SK-MEL-5 (cell line): ENCODE results near the gene LMX1B. TPM values are rescaled to one million over a fixed set of nuclear protein-coding genes. Genes with fewer than 3 reads are reported as not detected.

ENCODE experiments used
- DNase-seq: peaks from one replicate; pipeline ENCODE4 v3.0.0-alpha.2; 2016; ENCODE audit warnings: low read depth, low spot score
- in situ Hi-C: cut with HindIII; loops from 2 replicates; pipeline ENCODE4 v1.10.0; 2016; ENCODE audit warnings: low sequenced_read_pairs, high pct_unique_total_duplicates, low pct_unique_long_range_greater_than_20kb
- total RNA-seq: library from RNA; depleted of rRNA; stranded (reverse); fragments of >200 nt; shearing (Covaris generic); gene quantifications from 2 replicates; pipeline ENCODE4 v1.2.3, GENCODE V29; 2014

Gene LMX1B
- total RNA-seq, 1 experiment from 2014 or later, result 2.7 TPM

GRCh38 chr9:126614455-126615244 is 922 bp downstream of the LMX1B start:
- in situ Hi-C loops, result no loop called here
- no peak for DNase-seq

GRCh38 chr9:126615245-126615790 is 1.6 kb downstream of the LMX1B start:
- no peak for DNase-seq
- in situ Hi-C loops, result no loop called here

- in situ Hi-C loops, result no loop called here
Observed at GRCh38 chr9:126615791-126616447, 2.2 kb downstream of the LMX1B start.

DNA sequence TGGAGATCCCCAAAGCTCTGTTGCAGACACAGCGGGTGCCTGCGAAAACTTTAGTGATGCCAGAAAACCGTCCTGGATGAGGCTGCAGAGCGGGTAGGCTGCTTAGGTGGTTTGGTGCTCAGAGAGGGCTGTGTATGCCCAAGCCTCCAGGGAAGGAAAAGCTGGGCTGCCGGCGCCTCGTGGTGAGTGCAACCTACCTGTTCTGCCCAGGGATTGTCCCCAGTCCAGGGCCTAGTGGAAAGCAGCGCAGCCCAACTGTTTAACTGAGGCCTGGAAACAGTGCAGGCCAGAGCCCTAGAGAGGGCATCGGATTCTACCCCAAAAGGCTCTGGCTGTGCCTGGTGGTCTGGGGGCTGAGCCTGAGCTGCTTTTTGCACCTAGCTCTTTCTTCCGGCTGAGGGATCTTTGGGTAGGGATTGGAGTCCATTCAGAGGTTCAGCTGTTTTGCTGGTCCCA is 2.8 kb downstream of the LMX1B start:
- in situ Hi-C loops, result no loop called here

More at GRCh38 chr9:126615791-126616447, 2.2 kb downstream of the LMX1B start:
- no peak for DNase-seq

DNA sequence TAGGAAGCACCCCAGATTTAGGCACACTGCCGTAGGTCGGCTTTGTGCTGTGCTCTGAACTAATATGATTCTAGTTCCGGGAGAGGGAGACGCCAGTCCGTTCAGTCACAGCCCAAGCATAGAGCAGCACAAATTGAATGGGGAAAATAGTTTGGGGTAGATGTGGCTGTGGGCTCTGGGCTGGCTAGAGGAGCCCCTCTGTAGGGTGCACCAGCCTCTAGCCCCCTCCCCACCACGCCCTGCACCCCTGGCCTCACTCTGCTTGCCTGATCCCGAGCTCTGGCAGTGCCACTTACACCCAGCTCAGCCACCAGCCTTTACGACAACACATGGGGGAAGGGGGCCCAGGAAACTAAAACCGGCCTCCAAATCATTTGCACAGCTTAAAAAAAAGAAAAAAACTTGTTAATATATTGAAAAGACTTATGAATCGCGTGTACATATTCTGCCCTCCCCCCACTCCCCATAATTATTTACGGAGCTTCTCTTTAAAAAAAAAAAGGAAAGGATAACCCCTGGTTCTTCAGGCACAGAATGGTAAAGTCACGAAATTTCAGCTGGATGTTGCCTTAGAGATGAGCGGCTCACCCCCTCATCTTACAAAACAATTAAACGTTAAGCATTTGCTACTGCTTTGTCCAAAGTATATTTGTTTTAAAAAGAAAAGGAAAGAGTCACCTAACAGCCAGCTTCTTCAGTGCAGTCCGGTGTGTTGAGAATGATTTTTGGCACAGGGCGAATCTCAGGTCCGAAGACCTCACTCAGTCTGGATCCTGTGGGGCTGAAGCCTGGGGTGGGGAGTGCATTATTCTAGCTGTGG is 3.5 kb downstream of the LMX1B start:
- in situ Hi-C loops, result no loop called here
- DNase-seq, result no peak

More for the DNA sequence above, 2.8 kb downstream of the LMX1B start:
- no peak for DNase-seq

- DNase-seq, result no peak
- in situ Hi-C loops, result no loop called here
Observed at GRCh38 chr9:126617823-126618165, 4.1 kb downstream of the LMX1B start.

- DNase-seq, result no peak
Observed at GRCh38 chr9:126618190-126618584, 4.5 kb downstream of the LMX1B start.

DNA sequence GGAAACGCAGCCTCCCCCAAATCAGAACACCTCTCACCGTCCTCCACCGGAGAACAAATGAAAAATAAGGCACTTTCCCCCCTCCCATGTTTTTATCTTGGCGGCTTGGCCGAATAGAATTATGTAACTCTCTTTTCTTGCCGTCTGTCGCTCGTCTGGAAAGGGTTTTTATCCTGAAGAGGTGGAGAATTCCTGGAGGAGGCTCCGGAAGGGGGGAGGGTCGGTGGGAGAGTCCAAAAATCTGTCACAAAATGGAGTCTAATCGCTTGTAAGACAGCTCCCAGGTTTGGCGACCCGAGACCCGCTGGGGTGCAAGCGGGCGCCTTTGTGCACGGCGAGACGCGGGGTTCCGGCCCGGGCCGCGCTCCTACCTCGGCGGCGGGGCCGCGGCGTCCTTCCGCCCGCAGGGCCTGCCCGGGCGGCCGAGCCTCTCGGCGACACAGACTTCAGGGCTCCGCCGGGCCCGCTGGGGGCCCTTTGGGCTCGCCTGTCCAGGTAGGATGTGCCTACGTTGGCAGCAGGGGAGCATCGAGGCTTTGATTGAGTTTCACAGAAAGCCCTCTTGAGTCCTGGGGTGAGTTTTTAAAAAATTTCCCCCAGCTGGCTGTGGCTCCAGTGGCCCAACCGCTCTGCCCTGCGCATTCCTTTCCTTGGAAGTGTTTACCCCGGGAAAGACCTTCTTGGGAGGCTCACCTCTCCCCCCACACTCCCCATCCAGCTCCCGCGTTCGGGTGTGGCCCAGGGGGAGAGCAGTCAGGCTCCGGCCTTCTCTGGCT is 5.0 kb downstream of the LMX1B start:
- no peak for DNase-seq
- in situ Hi-C loops, result no loop called here

More at GRCh38 chr9:126618190-126618584, 4.5 kb downstream of the LMX1B start:
- in situ Hi-C loops, result no loop called here

GRCh38 chr9:126619361-126620135 is 5.8 kb downstream of the LMX1B start:
- in situ Hi-C loops, result no loop called here
- DNase-seq, result no peak

DNA sequence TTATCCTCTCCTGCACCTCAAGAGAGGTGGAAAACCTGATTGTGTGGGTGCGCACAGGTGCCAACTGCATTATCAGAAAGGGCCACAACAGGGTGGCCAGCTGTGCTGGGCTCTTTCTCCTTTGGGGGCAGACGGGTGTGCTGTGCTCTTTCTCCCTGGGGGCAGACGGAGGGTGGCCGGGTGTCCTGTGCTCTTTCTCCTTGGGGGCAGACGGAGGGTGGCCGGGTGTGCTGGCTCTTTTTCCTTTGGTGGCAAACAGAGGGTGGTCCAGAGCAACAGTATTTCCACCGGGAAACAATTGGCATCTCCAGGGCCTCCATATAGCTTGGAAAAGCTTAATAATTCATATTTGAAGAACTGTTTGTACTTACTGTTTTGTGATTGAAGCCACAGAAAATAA is 6.8 kb downstream of the LMX1B start:
- in situ Hi-C loops, result no loop called here
- DNase-seq, result no peak

DNA sequence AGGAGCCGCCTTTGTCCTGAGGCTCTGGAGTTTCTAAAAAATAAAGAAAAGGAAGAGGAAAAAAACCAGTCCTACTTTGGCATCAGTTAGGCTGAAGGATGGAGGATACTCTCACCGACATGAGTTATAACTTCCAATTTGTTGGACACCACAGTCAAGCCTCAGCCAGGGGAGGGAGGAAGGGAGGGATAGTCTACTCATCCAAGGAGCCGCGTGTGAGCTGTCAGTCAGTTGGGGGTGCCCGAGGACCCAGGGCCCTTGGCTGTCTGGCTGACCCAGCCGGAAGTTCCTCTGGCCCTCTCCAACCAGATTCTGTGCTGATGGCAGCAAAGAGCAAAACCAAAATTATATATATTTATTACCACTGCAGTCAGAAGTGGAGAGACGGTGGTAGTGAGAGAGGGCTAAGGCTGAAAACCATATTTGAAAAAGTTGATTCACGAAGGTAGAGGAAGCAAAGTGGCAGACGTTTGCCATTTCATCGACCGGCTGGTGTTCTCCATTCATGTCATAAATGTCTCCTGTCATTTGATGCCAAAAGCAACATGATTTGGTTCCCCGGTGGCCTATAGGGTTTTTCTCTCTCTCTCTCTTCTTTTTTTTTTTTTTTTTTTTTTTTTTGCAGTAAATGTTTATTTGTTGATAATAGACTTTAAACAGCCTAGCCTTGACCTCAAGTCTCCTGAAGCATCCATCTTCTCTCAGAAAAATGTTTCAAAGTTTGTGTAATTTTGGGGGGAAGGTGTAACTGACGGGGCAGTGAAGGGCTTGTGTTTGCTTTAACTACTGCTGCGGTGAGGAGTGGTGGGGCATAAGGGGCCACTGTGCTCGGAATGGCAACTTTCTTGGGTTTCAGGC is 7.6 kb downstream of the LMX1B start:
- in situ Hi-C loops, result no loop called here
- DNase-seq, result no peak

GRCh38 chr9:126621919-126622735 is 8.4 kb downstream of the LMX1B start:
- in situ Hi-C loops, result no loop called here
- DNase-seq, result no peak

DNA sequence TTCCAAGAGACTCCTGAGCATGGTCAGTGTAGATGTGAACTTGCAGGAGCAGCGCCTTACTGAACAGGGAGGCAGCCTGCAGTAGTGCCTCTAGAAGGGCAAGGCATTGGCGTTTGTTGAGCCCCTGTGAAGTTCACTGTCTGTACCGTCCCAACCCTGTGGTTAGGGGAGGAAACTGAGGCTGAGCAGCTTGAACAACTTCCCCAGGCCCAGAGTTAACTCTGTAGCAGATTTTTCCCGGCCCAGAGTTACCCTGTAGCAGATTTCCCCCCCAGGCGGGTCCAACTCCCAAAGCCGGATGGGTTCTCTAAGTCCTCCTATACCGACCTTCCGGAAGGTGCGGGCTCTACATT is 9.6 kb downstream of the LMX1B start:
- no peak for DNase-seq
- in situ Hi-C loops, result no loop called here

DNA sequence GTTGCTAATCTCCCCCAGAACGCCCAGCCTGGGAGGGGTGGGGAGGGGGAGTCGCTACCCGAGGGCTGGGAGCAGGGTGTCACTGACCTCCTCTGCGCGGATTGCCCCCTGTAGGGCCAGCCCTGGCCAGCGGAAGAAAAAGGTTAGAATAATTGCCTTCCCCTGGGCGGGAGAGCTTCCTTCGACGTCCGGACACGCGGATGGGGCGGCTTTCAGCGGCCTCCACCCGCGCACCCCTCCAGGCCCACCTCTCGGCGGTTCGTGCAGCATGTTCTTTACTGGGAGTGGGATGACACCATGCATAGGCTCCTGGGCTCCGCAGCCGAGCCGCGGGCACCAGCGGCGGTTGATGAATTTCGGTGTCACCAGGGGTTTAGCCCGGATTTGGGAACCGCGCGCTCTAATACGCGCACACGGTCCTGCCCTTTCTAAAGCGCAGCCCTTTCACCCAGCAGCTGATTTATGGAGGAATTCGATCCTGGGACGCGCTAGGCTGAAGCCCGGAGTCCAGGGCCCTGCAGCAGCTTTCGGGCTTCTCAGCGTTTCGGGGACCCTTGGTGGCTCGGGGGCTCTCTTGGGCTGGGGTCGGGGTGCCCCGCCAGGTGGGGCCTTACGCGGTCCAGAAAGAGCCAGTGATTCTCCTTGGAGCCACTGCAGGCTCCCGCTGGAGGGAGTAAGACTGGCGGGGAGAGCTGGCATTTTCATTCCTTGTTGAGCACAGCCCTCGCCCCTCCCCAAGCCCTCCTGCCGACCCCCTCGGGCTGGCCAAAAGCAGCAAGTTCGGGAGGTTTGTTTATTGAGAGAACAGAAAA is 10.1 kb downstream of the LMX1B start:
- in situ Hi-C loops, result no loop called here
- no peak for DNase-seq

- in situ Hi-C loops, result no loop called here
- no peak for DNase-seq
Observed at GRCh38 chr9:126624479-126624826, 10.7 kb downstream of the LMX1B start.
